KMS-11 (cell line): ENCODE results near the gene IP6K1.

Experiments used
- H2AFZ ChIP-seq: fragments of 200-600 bp; sonication (generic); 2 replicates; pipeline ENCODE4 v1.6.1; 2016; ENCODE audit warnings: antibody characterized with exemption, mixed run types, low read depth
- H3K27ac ChIP-seq: fragments of 200-600 bp; sonication (generic); 2 replicates; pipeline ENCODE4 v1.6.1; 2016; ENCODE audit warnings: mild to moderate bottlenecking, mixed run types
- H3K27me3 ChIP-seq: fragments of 200-600 bp; sonication (generic); 2 replicates; pipeline ENCODE4 v1.6.1; 2017; ENCODE audit warnings: mild to moderate bottlenecking, low read depth, mixed run types, moderate library complexity; ENCODE audit not compliant: insufficient read depth
- H3K36me3 ChIP-seq: fragments of 200-600 bp; sonication (generic); 2 replicates; pipeline ENCODE4 v1.6.1; 2017; ENCODE audit warnings: mild to moderate bottlenecking, mixed run types; ENCODE audit not compliant: insufficient read depth
- H3K4me1 ChIP-seq: fragments of 200-600 bp; sonication (generic); 2 replicates; pipeline ENCODE4 v1.6.1; 2016; ENCODE audit warnings: mild to moderate bottlenecking, low read depth, mixed run types; ENCODE audit not compliant: poor library complexity, severe bottlenecking
- H3K4me2 ChIP-seq: fragments of 200-600 bp; sonication (generic); 2 replicates; pipeline ENCODE4 v1.7.0; 2016; ENCODE audit warnings: mild to moderate bottlenecking, mixed run types
- H3K4me3 ChIP-seq: fragments of 200-600 bp; sonication (generic); IDR thresholded peaks from 2 replicates; pipeline ENCODE4 v1.6.1; 2017; ENCODE audit warnings: low read depth, low read length, mixed read lengths; ENCODE audit not compliant: insufficient read depth
- H3K79me2 ChIP-seq: fragments of 200-600 bp; sonication (generic); 2 replicates; pipeline ENCODE4 v1.6.1; 2016; ENCODE audit warnings: low read depth, mixed run types; ENCODE audit not compliant: insufficient read depth
- H3K9ac ChIP-seq: fragments of 200-600 bp; sonication (generic); 2 replicates; pipeline ENCODE4 v1.6.1; 2016; ENCODE audit warnings: mild to moderate bottlenecking, mixed run types
- H4K20me1 ChIP-seq: fragments of 200-600 bp; sonication (generic); 2 replicates; pipeline ENCODE4 v1.6.1; 2016; ENCODE audit warnings: mild to moderate bottlenecking, mixed run types; ENCODE audit not compliant: insufficient read depth
- TF ChIP-seq, protein P1 (sequence below): fragments of 200-600 bp; sonication (generic); conservative IDR thresholded peaks from 2 replicates; pipeline ENCODE4 v1.6.1; 2017; ENCODE audit warnings: low read depth, mild to moderate bottlenecking, antibody characterized with exemption, low read length, moderate library complexity, mixed read lengths

The IP6K1 gene

DNA sequence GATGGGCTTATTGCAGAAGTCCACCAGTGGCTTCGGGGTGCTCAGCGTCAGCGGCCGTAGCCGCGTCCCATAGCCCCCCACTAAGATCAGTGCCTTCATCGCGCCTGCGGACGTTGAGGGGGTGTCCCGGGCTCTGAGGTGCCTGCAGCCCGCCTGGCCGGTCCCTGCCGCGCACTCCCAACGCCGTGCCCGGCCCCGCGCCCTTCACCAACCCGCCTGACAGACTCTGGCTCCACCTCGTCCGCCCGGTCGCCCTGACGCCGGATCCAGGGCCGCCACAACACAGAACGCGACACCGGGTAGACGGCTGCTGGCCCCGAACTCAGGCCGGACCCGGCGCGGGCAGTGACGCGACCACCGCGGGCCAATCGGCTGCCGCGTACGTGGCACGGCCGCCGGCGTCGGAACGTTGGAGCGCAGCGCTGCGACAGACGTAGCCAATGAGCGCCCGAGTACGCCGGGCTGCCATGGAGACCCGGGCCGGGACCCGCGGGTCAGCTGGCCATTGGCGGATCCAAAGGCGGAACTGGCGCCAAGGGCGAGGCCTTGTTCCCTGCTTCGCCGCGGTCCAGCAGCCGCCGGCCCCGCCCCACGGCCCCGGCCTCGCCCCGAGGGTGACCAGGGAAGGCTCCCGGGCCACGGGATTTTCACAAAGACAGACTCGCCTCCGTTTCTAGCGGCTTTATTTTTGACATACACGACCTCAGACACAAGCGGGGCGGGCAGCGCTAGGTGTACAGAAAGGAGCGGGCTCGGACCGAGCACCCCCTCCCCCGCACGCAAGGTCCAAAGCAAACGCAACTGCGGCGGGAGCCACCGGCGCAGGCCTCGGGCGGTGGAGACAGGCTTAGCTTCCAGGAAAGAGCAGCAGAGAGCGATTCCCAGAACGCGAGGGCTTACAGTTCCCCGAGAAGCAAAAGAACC is 62.5 kb downstream of the IP6K1 start, which contains the start of gene GMPPB:
Gene GMPPB, minus strand, starts transcription at position 324 of the 924 bp plus-strand sequence. Its CDS starts 225 bp downstream, at position 99.
- no peaks in the 10 kb centered on the region for H3K36me3 ChIP-seq
- TF ChIP-seq, protein P1, sequence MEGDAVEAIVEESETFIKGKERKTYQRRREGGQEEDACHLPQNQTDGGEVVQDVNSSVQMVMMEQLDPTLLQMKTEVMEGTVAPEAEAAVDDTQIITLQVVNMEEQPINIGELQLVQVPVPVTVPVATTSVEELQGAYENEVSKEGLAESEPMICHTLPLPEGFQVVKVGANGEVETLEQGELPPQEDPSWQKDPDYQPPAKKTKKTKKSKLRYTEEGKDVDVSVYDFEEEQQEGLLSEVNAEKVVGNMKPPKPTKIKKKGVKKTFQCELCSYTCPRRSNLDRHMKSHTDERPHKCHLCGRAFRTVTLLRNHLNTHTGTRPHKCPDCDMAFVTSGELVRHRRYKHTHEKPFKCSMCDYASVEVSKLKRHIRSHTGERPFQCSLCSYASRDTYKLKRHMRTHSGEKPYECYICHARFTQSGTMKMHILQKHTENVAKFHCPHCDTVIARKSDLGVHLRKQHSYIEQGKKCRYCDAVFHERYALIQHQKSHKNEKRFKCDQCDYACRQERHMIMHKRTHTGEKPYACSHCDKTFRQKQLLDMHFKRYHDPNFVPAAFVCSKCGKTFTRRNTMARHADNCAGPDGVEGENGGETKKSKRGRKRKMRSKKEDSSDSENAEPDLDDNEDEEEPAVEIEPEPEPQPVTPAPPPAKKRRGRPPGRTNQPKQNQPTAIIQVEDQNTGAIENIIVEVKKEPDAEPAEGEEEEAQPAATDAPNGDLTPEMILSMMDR = no peak
- peaks cover 14% of the 10 kb centered on the region for H3K4me1 ChIP-seq

DNA sequence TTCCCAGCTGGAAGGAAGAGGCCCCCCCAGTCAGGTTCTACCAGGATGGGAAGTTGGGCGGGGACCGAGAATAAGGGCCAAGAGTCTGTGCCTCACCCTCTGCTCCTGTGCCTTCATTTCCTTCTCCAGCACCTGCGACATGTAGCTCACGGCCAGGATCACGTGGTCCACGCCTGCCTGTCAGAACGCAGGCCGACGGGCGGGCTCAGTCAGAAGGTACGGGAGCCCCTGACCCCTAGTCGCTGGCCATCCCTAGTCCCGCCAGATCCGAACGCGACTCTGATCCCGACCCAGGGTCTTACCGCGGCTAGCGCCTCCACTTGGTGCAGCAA is 63.1 kb downstream of the IP6K1 start:
- no peak overlapping the region for H3K4me3 ChIP-seq
- H3K9ac ChIP-seq = peak overlapping the region; percentile 91
- H3K36me3 ChIP-seq = no peaks in the 10 kb centered on the region
- H3K4me1 ChIP-seq = peaks cover 14% of the 10 kb centered on the region
- peak overlapping the region; percentile 60; the same call in 1 of the 2 replicates for H3K4me2 ChIP-seq
- H3K27me3 ChIP-seq = no peaks in the 10 kb centered on the region
- no peaks in the 10 kb centered on the region for H4K20me1 ChIP-seq
- peak overlapping the region; percentile 93 for H3K27ac ChIP-seq
- H2AFZ ChIP-seq = 0 out of 2 replicates have a peak overlapping the region, but pooled peaks have one; percentile 18
- peaks cover 9% of the 10 kb centered on the region; the same call in 1 of the 2 replicates for H3K79me2 ChIP-seq
- TF ChIP-seq, protein P1 = no peak

More for the DNA sequence above, 62.5 kb downstream of the IP6K1 start, which contains the start of gene GMPPB:
- peak within 1 kb of the TSS; percentile 41; the same call in 1 of the 2 replicates for H2AFZ ChIP-seq
- no peak within 1 kb of the TSS for H3K4me3 ChIP-seq
- H3K27me3 ChIP-seq = no peaks in the 10 kb centered on the region
- H4K20me1 ChIP-seq = no peaks in the 10 kb centered on the region
- H3K9ac ChIP-seq = peak within 1 kb of the TSS; percentile 91
- H3K27ac ChIP-seq = peak within 1 kb of the TSS; percentile 93
- peak within 1 kb of the TSS; percentile 91 for H3K4me2 ChIP-seq
- peaks cover 9% of the 10 kb centered on the region; the same call in 1 of the 2 replicates for H3K79me2 ChIP-seq

DNA sequence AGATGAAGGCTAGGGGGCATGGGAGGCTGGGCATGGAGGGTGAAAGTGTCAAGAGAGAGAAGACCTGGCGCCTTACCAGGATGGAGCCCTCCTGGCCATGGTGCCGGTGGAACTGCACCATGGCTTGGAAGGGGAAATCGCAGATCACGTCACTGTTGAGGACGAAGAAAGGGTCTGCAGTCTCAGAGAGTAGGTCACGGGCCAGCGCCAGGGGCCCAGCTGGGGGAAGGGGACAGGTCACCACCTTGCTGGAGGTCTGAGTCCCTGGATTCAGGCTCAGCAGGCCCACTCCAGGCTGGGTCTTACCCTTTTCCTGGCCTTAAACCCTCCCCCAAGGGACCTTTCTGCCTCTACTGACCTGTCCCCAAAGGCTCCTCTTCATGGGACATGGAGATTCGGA is 63.4 kb downstream of the IP6K1 start:
- no peak overlapping the region for H2AFZ ChIP-seq
- peak overlapping the region; percentile 91; the same call in 1 of the 2 replicates for H3K9ac ChIP-seq
- peaks cover 9% of the 10 kb centered on the region; the same call in 1 of the 2 replicates for H3K79me2 ChIP-seq
- peak overlapping the region; percentile 93; the same call in 1 of the 2 replicates for H3K27ac ChIP-seq
- no peak overlapping the region for H3K4me3 ChIP-seq
- peak overlapping the region; percentile 60; the same call in 1 of the 2 replicates for H3K4me2 ChIP-seq
- no peaks in the 10 kb centered on the region for H3K36me3 ChIP-seq
- no peaks in the 10 kb centered on the region for H4K20me1 ChIP-seq
- no peaks in the 10 kb centered on the region for H3K27me3 ChIP-seq
- H3K4me1 ChIP-seq = peaks cover 14% of the 10 kb centered on the region
- TF ChIP-seq, protein P1 = no peak

DNA sequence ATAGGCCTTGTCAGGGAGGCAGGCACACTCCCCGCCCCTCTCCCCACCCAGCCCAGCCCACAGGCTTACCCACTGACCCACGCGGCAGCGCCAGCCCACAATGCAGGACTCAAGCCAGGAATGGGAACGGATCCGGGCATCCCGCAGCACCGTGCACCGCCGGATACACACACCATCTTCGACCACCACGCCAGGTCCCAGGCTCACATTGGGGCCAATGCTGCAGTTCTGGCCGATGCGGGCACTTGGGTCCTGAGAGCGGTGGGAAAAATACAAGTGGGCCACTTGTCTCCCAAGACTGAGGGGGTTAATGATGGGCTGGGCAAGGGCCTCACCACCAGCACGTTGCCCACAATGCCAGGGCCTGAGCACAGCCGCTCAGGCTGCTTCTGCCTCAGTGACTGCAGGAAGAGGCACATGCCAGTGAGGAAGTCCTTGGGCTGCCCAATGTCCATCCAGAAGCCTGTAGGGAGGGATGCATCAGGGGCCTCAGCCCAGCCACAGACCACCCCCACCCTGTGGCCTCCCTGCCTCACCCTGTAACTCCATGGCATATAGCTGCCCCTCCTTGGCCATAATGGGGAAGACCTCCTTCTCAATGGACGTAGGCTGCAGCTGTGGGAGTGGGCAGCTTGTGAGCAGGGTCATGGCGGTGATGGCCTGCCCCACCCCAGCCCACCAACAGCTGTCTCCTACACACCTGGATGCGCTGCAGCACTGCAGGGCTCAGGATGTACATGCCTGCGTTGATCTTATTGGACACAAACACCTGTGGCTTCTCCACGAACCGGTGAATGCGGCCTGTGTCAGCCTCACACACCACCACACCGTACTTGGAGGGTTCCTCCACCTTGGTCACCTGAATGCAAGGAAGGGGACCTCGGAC is 64.2 kb downstream of the IP6K1 start:
- no peaks in the 10 kb centered on the region for H4K20me1 ChIP-seq
- H3K9ac ChIP-seq = no peak overlapping the region
- no peaks in the 10 kb centered on the region for H3K27me3 ChIP-seq
- H3K4me1 ChIP-seq = peaks cover 14% of the 10 kb centered on the region
- TF ChIP-seq, protein P1 = no peak
- no peak overlapping the region for H2AFZ ChIP-seq
- H3K4me2 ChIP-seq = peak overlapping the region; percentile 60; the same call in 1 of the 2 replicates
- no peak overlapping the region for H3K4me3 ChIP-seq
- no peak overlapping the region for H3K27ac ChIP-seq
- peaks cover 9% of the 10 kb centered on the region; the same call in 1 of the 2 replicates for H3K79me2 ChIP-seq
- no peaks in the 10 kb centered on the region for H3K36me3 ChIP-seq
